Central memory CD8-positive, alpha-beta T cell (primary cell): ENCODE data around the gene RIMOC1.
"Not testable (repeated sequence)": the region's sequence is repeated elsewhere in the genome, so short reads cannot be mapped to it uniquely, and the experiment has no call there.

Experiments
- ATAC-seq: fragments of 150-1000 bp; cut with Tn5 transposase; replicated peaks from 2 replicates; pipeline ENCODE4 v1.10.0; 2022; ENCODE audit warnings: mild to moderate bottlenecking, moderate FRiP score, moderate number of reproducible peaks; ENCODE audit not compliant: poor library complexity, severe bottlenecking; ENCODE audit errors: extremely low read depth
- DNase-seq, 2 donors: peaks; one replicate each; pipeline ENCODE4 v3.0.0; 2021; ENCODE audit warnings: low spot score in 2 of 2
- H3K27ac Mint-ChIP-seq: one replicate; pipeline ENCODE4 v1.8.0; 2022; ENCODE audit warnings: low read depth, mild to moderate bottlenecking, moderate library complexity, mixed read lengths
- H3K27me3 Mint-ChIP-seq: one replicate; pipeline ENCODE4 v1.8.0; 2022; ENCODE audit warnings: mixed read lengths
- H3K36me3 Mint-ChIP-seq: one replicate; pipeline ENCODE4 v1.8.0; 2022; ENCODE audit warnings: mild to moderate bottlenecking, moderate library complexity, mixed read lengths; ENCODE audit not compliant: insufficient read depth
- H3K4me1 Mint-ChIP-seq: one replicate; pipeline ENCODE4 v1.8.0; 2022; ENCODE audit warnings: mixed read lengths
- H3K4me3 Mint-ChIP-seq: one replicate; pipeline ENCODE4 v1.8.0; 2022; ENCODE audit warnings: mild to moderate bottlenecking, moderate library complexity, mixed read lengths
- H3K9me3 Mint-ChIP-seq: one replicate; pipeline ENCODE4 v1.8.0; 2022; ENCODE audit warnings: mixed read lengths

RIMOC1 gene

GRCh38 chr5:41940641-41941040, 36.5 kb downstream of the RIMOC1 start:
- Mint-ChIP-seq H3K4me1 (no peaks in the 10 kb centered on the region), H3K9me3 (no peaks in the 10 kb centered on the region), H3K4me3 (no peak overlapping the region), H3K27ac (no peak overlapping the region), H3K27me3 (no peaks in the 10 kb centered on the region), H3K36me3 (peaks cover 5% of the 10 kb centered on the region)
- DNase-seq (no peak), ATAC-seq (no peak)

- not testable (repeated sequence) for DNase-seq, H3K9me3 Mint-ChIP-seq, ATAC-seq, H3K27ac Mint-ChIP-seq, H3K4me3 Mint-ChIP-seq, H3K4me1 Mint-ChIP-seq, H3K36me3 Mint-ChIP-seq
- peaks cover 12% of the 10 kb centered on the region for H3K27me3 Mint-ChIP-seq
These were observed 41.3 kb downstream of the RIMOC1 start for GRCh38 chr5:41945332-41945955.

GRCh38 chr5:41951224-41951623, 47.1 kb downstream of the RIMOC1 start:
- no peak overlapping the region for H3K27ac Mint-ChIP-seq
- H3K36me3 Mint-ChIP-seq: peaks cover 2% of the 10 kb centered on the region
- H3K27me3 Mint-ChIP-seq: peaks cover 12% of the 10 kb centered on the region
- DNase-seq (no peak), ATAC-seq (no peak)
- H3K4me1 Mint-ChIP-seq: no peaks in the 10 kb centered on the region
- peaks cover 4% of the 10 kb centered on the region for H3K9me3 Mint-ChIP-seq
- no peak overlapping the region for H3K4me3 Mint-ChIP-seq
